HG03354 (cell line): ENCODE results near the gene DNAH5.
"Not testable (repeated sequence)": the region's sequence is repeated elsewhere in the genome, so short reads cannot be mapped to it uniquely, and the experiment has no call there.

Experiments used
- ATAC-seq: cut with Tn5 transposase; IDR thresholded peaks from one replicate; pipeline ENCODE4 v1.9.1; 2021; ENCODE audit warnings: mild to moderate bottlenecking; ENCODE audit not compliant: unreplicated experiment, poor library complexity, severe bottlenecking

DNAH5 gene

GRCh38 chr5:13944560-13945199, at the start of gene DNAH5:
DNAH5 (minus strand) TSS chr5:13944688; CDS start chr5:13944438, 250 bp downstream.
- ATAC-seq: no peak

GRCh38 chr5:13993926-13994325, 49.4 kb upstream of the DNAH5 start:
- no peak for ATAC-seq

- no peak for ATAC-seq
Measured at GRCh38 chr5:13992795-13993194, 48.3 kb upstream of the DNAH5 start.

DNA sequence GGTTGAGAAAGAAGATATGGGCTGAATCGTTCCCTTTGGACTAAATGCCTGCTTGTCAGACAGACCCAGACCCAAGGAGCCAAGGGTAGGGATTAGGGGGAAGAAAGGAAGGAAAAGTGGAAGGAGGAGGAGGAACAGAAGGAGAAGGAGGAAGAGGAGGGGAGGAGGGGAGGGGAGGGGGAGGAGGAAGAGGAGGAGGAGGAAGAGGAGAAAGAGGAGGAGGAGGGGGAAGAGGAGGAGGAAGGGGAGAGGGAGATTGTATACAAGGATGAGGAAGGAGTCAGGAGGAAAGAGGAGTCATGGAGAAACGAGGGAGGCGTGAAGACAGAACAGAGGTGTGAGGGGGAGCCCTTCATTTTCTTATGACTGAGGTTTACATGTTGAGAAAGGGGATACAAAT, 46.9 kb upstream of the DNAH5 start:
- no peak for ATAC-seq

GRCh38 chr5:13990896-13991295, 46.4 kb upstream of the DNAH5 start:
- no peak for ATAC-seq

- ATAC-seq: no peak
Measured at GRCh38 chr5:13989832-13990231, 45.3 kb upstream of the DNAH5 start.

- peak; percentile 77 for ATAC-seq
Measured at GRCh38 chr5:13987843-13988464, 43.5 kb upstream of the DNAH5 start.

- ATAC-seq: no peak
Measured at GRCh38 chr5:13985731-13986418, 41.4 kb upstream of the DNAH5 start.

- ATAC-seq: not testable (repeated sequence)
Measured at GRCh38 chr5:13984888-13985287, 40.4 kb upstream of the DNAH5 start.

- ATAC-seq: no peak
Measured at GRCh38 chr5:13976867-13977830, 32.7 kb upstream of the DNAH5 start.

GRCh38 chr5:13976223-13976622, 31.7 kb upstream of the DNAH5 start:
- no peak for ATAC-seq

DNA sequence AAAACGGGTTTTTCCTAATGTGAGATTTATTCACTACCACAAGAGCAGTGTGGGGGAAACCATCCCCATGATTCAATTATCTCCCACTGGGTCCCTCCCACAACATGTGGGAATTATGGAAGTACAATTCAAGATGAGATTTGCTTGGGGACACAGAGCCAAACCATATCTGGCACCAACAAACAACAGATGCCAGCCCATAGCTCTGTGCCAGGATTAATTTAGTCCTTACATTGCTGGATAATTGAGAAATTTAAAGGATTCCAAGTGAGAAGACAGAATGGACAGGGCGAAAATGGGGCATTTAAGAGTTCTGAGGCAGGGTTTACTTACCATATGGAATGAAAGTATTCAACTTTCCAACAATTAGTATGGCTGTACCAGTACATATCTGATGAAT, 30.8 kb upstream of the DNAH5 start:
- no peak for ATAC-seq

- ATAC-seq: no peak
Measured at GRCh38 chr5:13973724-13974123, 29.2 kb upstream of the DNAH5 start.

GRCh38 chr5:13972029-13972428, 27.5 kb upstream of the DNAH5 start:
- ATAC-seq: no peak

DNA sequence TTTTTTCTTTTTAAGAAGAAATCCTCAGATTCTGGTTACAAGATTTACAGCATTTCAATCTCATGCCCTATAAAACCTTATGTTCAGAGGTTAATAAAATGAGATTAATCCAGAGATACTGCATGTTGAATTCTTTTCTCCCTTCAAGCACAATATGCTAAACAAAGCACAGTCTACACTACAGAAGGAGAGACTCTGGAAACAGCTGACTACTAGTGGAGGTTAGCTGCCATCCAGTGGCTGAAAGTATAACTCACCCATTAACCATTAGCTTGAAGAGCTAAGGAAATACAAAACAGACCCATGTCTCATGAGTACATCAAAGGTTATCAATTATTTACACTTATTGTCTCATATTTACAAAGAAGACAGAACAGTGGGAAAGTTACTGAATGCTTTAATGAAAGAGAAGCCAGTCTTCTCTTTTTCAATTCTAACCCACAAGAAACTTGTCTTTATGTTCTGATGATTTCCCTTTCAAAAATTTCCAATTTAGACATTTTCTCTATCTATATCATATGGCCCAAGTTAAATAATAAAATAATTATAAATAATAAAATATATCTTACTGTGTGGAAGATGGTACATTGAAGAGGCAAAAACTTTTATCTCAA, 12.7 kb upstream of the DNAH5 start:
- peak; percentile 98 for ATAC-seq

GRCh38 chr5:13956471-13956870, 12.0 kb upstream of the DNAH5 start:
- ATAC-seq: no peak

DNA sequence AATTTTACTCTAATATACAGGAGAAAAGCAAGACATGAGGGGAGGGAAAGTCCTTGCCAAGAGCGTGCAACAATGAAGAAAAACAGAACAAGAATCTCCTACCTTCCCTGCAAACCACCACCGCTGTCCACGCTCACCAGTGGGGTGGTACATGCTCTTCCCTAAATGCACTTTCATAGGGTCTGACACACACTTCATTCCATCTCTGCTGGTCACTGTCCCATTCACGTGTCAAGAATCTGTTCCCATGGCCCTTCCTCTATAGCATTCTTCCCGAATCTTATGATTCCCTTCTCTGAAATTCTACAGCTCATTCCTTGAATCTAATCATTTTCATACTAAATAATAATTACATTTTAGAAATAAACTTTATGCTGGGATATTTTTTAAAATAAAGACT, 11.4 kb upstream of the DNAH5 start:
- no peak for ATAC-seq

- ATAC-seq: no peak
Measured at GRCh38 chr5:13946111-13946510, 1.6 kb upstream of the DNAH5 start.

GRCh38 chr5:13945271-13945670, 783 bp upstream of the DNAH5 start:
- ATAC-seq: no peak

DNA sequence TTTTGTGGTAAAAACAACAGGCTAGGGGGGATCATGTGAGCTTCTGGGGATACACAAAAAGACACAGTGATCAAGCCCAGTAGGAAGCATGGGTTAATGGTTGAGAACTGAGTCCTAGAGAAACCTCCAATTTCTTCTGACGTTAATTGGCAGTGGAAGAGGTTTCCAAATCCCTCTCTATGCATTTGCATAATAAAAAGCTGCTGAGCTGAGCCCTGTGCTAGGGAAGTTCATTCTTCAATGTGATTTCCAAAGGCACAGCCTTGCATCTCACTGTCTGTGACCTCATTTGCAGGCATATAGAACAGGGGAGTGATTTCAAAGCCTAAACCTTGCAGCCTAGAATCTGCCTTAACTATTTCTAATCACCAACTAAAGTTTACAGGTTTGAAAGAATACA, 812 bp downstream of the DNAH5 start:
- no peak for ATAC-seq
